Measurements from ENCODE around the gene TBX6.
A peak's percentile ranks its signal among the peaks of the same experiment; 100 is the strongest.

Gene TBX6

DNA sequence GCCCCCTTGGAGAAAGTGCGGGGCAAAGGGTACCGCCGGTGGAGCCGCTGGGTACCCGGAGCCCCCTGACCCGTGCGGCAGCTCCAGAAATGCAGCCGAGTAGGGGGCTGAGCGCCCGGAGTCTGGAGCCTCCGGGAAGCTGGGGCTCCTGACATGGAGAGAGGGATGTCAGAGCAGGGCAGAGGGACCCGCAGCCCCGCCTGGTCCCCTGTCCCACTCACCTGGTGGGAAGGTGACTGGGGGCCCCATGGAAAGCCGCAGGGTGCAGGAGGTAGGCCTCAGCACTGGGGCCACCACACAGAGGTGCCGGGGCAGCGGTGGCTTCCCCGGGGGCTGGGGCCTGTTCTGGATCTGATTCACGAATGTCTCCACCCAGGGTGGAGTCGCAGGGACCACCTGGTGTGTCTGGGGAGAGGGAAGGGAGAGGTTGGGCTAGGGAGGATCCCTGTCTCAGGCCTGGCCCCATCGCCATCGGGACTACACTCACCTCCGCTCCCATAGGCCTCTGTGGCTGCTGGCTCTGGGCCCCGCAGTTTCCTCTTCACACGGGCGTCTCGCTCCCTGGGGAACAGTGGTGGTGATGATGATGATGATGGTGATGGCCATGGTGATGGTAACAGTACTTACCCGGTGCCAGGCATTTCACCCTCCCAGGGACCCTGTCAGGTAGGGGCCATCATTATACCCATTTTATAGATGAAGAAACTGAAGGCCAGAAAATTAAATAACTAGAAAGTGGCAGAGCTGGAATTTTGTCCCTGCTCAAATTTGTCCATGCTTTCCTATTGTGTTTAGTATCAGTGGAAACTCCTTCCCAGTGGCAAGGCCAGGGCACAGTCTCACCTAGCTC, 5.2 kb downstream of the TBX6 start:
- DNase-seq, result no peak

DNA sequence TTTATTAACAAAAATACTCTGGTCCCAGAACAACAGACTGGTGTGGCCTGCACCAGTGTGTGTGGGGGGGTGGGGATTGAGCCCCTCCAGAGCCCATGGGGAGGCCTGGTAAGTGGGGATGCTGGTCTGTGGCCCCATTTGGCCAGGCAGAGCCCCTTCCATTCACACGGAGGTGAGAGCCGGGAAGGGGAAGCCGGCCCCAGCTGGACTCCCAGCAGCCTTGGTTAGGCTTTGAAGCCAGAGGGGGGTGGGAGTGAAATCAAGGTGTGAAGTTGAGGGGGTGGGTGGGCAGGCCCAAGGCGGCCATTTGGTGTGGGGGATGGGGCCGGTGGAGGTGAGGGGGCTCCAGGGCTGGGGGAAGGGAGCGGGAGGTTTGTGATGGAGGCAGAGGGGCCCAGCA, 5.9 kb downstream of the TBX6 start:
- no peak for DNase-seq

DNA sequence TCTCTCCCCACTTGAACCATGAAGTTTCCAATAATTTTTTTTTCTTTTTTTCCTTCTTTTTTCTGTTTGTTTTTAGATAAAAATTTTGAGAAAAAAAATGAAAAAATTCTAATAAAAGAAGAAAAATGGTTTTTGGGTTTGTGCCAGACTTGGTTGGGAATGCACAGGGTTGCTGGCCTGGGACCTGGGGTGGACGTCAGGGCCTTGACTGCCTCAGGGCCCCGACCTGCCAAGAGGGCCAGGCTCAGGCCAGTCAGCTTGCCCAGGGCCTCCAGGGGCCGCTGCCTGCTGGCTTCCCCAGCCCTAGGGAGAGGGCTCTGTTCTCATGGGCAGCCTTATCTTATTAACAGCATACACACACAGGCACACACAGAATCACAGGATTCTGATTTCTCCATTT, 6.5 kb downstream of the TBX6 start:
- no peak for DNase-seq

DNA sequence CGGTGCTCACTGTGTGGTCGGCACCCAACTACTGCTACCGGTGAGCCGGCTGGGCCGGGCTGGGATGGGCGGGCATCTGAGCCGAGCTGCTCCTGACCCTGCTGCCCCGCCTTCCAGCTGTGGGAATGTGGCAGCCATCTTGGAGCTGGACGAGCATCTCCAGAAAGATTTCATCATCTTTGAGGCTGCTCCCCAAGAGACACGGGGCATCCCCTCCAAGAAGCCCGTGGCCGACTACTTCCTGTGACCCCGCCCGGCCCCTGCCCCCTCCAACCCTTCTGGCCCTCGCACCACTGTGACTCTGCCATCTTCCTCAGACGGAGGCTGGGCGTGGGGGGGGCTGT, 6.9 kb downstream of the TBX6 start:
- no peak for DNase-seq

DNA sequence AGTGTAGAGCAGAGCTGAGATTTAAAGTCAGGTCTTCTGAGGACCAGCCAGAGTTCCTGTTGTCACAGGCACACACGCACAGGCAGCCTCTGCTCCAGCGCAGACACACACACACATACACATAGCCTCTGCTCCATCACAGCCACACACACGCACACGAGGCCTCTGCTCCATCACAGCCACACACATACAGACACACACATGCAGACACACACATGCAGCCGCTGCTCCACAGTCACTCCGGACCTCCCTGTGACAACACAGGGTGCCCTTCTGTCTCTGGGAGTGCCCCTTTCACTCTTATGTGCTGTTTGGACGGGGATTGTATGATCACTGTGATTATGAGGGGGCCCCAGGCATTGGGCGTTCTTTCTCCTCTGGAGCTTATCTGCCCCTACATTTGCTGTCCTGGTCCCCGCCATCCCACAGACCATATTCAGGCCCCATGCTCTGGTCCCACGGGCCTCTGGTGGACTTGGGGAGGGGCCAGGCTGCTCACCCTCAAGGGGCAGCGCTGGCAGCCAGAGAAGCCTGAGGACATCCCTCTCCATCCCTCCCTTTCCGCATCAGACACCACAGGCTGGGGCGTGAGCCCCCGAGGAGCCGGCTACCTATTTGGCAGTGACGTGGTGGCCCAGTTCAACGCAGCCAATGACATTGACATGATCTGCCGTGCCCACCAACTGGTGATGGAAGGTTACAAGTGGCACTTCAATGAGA, 7.5 kb downstream of the TBX6 start:
- no peak for DNase-seq

DNA sequence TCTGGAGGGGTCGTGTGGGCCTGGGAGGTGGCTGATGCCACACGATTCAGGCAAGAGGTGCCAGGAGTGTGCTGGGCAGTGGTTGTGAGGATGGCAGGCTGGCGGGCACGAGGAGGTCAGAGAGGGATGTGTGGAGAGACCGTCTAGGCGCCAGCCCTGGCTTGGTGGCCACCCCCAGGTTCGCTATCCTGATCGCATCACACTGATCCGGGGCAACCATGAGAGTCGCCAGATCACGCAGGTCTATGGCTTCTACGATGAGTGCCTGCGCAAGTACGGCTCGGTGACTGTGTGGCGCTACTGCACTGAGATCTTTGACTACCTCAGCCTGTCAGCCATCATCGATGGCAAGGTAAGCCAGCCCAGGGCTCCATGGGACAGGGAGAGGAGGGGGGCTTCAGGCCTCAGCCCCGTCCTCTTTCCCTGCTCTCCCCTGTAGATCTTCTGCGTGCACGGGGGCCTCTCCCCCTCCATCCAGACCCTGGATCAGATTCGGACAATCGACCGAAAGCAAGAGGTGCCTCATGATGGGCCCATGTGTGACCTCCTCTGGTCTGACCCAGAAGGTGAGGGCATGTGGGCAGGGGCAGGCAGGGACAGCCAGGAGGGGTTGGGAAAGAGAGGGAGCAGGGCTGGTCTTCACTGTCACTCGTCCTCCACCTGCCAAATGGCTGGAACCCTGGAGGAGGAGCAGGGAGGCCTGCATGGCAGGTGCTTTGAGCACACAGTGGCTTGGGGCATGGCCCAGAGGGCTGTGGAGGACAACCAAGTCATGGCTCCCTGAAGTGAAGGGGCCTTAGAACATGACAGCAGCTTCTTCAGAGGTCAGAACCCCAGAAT, 8.3 kb downstream of the TBX6 start:
- DNase-seq, result no peak

DNA sequence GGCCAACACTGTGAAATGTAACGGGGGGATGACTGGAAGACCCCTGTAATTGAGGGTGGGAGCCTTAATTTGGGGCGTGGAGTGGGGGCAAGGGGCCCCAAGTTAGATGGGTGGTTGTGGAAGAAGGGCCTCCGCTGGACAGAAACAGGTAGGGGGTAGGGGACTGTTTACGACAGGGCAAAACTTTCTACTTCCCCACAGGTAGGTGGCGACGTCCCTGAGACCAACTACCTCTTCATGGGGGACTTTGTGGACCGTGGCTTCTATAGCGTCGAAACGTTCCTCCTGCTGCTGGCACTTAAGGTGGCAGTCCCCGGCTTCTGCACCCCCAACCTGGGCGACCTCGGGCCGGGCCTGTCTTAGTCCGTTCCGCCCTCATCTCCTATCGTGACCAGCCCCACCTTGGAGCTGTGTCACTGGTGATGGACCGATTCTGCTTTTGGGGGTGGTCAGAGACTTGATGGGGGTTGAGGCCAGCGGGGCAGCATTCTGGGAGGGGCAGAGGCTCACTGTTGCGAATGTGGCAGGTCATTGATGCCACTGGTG, 9.1 kb downstream of the TBX6 start:
- DNase-seq, result no peak

DNA sequence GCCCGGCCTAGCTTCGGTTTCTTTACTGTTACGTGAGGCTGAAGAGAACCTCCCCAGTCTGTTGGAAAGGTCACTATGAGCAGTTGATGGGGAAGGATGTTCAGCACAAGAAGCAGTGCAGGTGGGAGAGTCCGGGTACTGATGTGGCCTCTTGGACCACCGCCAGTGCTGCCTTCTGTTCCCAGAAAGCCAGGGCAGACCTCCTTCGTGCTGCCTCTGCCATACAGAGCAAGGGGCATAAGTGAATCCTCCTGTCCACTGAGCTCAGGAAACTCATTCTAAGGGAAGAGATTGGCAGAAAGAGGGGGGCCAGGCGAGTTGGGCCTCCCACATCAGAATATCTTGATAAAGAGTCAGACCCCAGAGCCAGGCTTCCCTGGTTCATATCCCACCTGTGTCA, 12.2 kb downstream of the TBX6 start:
- DNase-seq, result no peak

DNA sequence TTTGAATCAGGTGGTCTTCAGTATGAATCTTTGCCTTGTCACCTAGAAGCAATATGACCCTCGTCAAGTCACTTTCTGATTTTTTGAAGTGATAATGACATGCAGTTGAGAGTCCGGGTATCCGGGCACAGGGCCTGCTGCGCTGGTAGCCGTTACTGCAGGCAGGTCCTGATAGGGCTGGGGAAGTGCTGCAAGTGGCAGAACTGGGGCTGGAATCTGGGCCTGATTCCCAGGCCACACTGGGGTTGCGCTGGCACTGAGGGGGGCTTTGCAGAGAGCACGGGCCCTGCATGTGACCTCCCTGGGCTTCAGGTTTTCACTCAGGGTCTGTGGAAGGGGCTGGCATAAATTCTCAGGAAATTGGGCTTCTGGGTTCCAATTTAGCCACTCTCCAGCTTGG, 13.0 kb downstream of the TBX6 start:
- DNase-seq, result no peak

DNA sequence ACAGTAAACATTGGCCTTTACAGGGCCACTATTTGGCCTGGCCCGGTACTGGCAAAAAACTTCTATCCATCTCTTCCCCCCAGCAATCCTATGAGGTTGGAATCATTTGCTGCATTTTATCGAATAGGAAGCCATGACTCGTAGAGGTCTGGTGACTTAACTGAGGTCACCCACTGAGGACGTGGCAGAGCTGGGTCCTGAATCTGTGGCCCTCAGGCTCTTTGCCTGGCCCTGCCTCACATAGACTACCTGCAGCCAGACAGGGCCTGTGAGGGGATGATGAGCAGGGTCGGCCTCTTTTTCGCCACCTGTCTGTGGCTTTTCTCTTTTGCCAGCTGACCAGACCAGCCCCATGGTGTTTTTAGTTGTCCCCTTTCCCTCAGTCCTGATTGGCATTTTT, 14.1 kb downstream of the TBX6 start:
- DNase-seq, result no peak

DNA sequence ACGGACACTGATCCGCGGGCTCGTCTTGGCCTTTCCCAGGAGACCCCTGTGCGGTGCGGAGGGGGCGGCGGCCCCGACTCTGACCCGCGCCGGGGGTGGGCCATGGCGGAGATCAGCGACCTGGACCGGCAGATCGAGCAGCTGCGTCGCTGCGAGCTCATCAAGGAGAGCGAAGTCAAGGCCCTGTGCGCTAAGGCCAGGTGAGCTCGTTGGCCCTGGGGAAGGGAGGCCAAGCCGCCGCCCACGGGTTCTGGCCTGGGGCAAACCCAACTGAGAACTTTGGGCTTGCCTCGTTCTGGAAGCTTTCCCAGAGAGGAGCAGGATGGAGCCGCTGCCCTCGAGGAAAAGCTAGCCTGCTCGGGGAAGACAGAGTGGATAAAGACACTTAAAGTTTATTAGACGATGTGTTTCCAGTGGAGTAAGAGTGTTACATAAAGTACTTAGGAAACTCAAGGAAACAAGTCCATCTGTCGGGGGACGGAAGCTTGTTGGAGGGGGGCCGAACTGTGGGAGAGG, 15.4 kb downstream of the TBX6 start:
- no peak for DNase-seq

DNA sequence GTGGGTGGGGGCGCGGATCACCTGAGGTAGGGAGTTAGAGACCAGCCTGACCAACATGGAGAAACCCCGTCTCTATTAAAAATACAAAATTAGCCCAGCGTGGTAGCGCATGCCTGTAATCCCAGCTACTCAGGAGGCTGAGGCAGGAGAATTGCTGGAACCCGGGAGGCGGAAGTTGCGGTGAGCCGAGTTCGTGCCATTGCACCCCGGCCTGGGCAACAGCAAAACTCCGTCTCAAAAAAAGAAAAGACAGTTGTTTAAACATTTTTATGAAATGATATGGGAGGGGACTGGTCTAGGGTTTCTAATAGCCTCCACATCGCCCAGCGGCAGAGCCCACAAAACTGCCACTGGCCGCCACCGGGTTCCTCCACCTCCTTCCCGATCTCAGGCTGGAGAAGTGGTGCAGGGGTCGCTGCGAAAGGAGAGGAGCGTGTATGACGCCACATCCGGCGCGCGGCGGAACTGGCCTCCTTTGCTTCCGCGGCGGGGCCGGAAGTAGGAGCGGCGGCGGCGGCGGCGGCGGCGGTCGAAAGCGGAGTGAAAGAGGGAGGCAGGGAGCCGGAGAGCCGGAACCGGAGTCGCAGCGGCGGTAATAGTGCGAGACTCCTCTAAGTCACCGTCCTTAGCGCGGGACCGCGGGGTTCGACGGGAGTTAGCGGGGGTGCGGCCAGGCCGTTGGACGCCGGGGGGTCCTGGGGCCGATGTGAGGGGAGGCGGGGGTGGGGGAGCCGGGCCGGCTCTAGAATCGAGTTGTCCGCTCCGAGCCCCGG, 16.0 kb downstream of the TBX6 start, which contains the start of gene PPP4C:
Gene PPP4C (plus strand): TSS at position 492 of the 773 bp plus-strand sequence. CDS start 384 bp downstream, outside the sequence.
- DNase-seq, result peak; percentile 77

DNA sequence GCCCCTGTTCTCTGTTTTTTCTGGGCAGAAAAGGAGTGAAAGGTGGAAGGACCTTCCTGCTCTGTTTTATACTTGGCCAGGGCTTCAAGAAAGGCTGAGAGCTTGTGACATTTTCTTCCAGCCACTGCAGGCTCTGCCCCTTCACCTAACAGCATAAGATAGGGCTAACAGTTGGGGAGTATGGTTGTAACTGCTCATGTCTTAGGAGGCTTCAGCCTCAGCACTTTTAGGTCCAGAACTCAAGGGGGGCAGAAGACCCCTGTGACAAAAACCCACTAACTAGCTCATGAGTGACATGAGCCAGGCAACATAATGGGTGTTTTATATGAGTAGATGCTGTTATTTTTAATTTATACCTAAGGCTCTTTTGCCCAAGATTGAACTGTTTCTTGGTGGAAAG, 21.2 kb downstream of the TBX6 start:
- DNase-seq, result no peak

DNA sequence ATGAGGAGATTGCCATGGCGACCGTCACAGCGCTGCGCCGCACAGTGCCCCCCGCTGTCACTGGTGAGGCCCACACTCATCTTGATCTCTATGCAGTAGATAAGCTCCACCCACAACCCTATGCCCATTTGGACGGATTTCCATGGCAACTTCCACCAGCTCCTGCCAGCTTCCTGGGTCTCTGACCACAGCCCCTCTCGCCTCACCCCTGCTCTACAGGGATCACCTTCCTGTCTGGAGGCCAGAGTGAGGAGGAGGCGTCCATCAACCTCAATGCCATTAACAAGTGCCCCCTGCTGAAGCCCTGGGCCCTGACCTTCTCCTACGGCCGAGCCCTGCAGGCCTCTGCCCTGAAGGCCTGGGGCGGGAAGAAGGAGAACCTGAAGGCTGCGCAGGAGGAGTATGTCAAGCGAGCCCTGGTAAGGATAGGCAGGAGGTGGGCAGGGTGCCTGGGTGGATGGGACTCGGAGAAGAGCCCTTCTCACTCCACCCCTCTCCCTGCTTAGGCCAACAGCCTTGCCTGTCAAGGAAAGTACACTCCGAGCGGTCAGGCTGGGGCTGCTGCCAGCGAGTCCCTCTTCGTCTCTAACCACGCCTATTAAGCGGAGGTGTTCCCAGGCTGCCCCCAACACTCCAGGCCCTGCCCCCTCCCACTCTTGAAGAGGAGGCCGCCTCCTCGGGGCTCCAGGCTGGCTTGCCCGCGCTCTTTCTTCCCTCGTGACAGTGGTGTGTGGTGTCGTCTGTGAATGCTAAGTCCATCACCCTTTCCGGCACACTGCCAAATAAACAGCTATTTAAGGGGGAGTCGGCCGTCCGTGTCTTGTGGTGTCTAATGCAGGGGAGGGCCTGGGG, 21.9 kb downstream of the TBX6 start:
- no peak for DNase-seq

DNA sequence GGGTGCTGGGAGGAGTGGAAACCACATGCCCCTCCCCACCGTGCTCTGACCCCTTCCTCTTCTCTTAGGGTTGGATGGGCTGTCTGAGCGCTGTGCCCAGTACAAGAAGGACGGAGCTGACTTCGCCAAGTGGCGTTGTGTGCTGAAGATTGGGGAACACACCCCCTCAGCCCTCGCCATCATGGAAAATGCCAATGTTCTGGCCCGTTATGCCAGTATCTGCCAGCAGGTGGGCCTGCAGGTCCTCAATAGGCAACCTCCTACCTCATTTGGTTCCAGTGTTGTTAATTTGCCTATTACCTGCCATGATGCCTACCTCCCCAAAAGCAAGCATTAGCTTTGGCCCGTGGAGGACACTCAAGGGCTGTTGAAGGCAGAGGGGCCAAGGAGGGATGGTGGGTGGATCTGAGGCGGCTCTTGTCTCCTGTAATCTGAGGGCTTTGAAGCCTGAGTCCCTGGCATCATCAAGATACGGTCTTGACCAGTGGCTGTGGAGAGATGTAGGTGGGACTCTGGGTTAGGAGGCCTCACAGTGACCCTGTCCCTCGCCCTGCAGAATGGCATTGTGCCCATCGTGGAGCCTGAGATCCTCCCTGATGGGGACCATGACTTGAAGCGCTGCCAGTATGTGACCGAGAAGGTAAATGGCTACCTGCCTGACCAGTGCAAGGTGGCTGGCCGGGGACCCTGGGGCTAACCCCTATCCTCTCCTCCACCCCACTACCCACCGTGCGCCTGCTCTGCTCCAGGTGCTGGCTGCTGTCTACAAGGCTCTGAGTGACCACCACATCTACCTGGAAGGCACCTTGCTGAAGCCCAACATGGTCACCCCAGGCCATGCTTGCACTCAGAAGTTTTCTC, 22.7 kb downstream of the TBX6 start:
- DNase-seq, result no peak

DNA sequence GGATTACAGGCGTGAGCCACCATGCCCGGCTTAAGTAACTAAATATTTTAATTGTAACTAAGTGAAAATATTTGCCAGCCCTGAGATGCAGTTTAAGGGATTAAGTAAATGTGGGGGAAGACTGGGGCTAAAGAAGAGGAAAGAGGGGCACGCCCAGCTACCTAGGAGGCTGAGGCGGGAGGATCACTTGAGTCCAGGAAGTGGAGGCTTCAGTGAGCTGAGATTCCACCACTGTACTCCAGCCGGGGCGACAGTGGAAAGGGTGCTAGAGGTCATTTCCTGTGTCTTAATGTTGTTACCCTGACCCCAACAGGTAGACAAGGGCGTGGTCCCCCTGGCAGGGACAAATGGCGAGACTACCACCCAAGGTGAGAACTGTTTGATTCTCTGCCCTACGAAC, 23.4 kb downstream of the TBX6 start:
- DNase-seq, result no peak

DNA sequence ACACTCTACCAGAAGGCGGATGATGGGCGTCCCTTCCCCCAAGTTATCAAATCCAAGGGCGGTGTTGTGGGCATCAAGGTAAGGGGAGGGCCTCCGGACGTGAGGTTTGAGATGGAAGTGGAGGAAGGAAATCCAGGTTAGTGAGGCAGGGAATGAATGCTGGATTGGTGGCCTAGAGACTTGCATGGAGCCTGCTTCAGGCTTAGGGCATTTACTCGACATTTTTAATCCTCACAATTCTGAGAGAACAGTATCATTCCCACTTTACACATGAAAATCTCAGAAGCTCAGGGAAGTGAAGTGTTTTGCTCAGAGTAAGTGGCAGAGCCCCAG, 24.2 kb downstream of the TBX6 start:
- no peak for DNase-seq

DNA sequence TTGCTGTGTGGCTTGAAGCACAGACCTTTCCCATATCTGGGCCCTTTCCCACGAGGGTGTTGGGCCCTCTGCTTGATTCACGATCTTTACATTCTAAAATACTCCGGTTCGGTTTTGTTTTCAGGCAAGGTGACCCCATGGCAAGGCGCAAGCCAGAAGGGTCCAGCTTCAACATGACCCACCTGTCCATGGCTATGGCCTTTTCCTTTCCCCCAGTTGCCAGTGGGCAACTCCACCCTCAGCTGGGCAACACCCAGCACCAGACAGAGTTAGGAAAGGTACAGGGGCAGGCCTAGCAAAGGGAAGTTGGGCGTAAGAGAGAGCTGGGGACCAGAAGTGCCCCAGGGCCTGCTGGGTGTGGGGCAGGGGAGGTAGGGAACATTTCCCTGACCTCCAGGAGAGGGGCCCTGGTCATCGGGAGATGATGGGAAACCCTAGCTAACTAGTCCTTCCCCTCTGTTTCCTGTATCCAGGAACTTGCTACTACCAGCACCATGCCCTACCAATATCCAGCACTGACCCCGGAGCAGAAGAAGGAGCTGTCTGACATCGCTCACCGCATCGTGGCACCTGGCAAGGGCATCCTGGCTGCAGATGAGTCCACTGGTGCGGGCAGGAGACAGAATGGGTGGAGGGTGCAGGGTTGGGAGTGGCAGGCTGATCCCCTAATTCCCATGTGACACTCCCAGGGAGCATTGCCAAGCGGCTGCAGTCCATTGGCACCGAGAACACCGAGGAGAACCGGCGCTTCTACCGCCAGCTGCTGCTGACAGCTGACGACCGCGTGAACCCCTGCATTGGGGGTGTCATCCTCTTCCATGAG, 24.8 kb downstream of the TBX6 start:
- no peak for DNase-seq
